ENCODE results near the gene KLRF1.
"Not testable (repeated sequence)": the region's sequence is repeated elsewhere in the genome, so short reads cannot be mapped to it uniquely, and the experiment has no call there.

Gene KLRF1

DNA sequence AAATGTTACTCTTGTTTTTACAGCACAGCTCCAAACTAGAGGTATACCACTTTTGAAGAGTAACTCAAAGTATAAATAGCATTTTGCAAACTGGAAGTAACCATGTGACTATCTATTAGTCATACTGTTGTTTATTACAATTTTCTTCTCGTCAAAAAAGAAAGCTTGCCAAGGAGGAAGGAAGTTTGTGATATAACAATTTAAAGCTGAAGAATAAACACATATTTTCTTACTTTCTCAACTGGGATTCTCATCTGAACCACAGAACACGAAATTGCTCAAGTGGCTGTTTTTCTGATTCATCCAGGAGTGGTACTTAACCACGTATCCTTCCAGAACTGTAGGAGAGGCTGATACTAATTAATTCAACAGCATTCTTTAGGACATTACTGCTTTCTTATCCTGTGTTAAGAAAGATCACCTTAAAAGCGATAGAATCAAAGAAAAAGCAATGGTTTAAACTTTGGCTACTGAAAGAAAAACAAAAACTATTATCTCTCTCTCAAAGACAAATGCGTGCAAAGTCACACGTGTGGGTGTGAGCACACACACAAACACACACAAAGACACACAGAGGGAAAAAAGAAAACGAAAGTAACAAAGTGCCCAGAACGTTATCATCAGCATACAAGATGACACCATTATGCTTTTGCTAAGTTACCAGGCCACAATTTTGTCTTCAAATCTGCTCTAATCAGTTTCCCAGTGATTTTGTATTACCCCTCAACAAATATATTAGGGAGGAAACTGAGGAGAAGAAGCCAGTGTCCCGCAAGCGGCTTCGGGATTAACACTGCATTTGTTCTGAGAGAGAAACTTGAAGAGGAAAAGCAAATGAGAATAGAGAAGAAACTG, 42.3 kb downstream of the KLRF1 start, which contains the start of gene CLEC2B:
Gene CLEC2B (minus strand): TSS at position 48 of the 855 bp plus-strand sequence.
- DNase-seq (ENCODE audit: low read depth in 2 of 2, low spot score in 1 of 2), result peak in 1 of 2 donors; percentile 10

DNA sequence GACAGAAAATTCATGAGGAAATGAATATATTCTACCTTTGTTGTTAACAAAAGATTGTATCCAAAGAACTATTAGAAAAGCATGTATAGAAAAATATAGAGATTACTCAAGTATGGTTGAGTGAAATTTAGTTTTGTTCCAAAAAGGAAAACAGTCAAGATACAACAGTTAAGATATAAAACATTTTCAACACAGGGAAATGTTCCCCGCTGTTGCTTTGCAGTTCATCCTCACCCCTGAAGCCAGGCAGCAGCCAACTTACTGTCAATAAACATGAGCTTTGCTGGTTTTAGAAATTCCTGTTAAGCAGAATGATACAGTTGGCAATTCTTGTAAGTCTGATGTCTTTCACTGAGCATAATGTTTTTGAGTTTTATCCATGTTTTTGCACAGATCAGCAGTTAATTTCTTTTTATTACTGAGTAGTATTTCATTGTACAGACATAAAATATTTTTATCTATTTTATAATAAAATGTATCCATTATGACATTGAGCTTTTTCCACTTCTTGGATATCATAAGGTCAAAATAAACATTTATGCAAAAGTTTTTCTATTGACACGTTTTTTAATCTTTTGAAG, 43.1 kb downstream of the KLRF1 start:
- no peak for DNase-seq (ENCODE audit: low read depth in 2 of 2, low spot score in 1 of 2)

DNA sequence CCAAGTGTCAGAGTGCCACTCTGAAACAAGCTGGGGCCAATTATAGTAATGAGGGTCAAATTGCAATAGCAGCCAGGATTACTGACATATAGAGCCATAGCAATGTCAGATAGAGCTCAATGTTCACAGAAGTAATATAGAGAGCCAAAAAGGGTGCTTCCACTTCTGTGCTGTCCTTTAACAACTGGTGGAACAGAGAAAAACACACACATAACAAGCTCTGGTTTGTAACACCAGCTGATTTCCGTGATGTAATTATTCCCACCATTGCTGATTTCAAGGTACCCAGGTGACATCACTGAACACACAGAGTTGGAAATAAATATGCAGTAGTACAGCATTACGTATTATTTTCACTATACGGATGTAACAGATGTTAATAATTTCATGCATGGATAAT, 44.9 kb downstream of the KLRF1 start:
- DNase-seq (ENCODE audit: low read depth in 2 of 2, low spot score in 1 of 2), result no peak

DNA sequence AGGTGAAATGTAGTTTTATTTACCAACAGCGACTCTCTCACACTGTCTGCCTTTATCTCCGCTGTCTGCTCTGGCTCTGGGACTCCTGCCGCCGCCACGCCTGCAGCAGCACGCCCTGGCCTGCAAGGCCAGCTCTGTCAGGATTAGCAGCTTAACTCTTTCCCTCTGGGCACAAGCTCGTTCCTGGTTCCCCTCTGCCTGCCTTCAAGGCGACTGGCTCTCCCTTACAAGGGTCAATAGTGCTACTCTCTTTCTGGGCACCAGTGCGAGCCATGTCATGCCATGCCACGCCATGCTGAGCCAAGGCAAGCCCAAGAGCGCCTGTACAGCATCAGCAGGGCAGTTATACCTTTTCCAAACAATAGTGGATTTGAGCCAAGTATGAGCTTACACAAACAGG, 45.5 kb downstream of the KLRF1 start:
- DNase-seq (ENCODE audit: low read depth in 2 of 2, low spot score in 1 of 2), result no peak

DNA sequence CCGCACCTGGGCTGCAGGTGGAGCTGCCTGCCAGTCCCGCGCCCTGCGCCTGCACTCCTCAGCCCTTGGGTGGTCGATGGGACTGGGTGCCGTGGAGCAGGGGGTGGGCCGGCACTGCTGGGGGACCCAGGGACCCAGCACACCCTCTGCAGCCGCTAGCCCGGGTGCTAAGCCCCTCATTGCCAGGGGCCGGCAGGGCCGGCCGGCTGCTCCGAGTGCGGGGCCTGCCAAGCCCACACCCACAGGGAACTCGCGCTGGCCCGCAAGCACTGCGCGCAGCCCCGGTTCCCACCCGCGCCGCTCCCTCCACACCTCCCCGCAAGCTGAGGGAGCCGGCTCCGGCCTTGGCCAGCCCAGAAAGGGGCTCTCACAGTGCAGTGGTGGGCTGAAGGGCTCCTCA, 48.8 kb downstream of the KLRF1 start:
- not testable (repeated sequence) for DNase-seq (ENCODE audit: low read depth in 2 of 2, low spot score in 1 of 2)

DNA sequence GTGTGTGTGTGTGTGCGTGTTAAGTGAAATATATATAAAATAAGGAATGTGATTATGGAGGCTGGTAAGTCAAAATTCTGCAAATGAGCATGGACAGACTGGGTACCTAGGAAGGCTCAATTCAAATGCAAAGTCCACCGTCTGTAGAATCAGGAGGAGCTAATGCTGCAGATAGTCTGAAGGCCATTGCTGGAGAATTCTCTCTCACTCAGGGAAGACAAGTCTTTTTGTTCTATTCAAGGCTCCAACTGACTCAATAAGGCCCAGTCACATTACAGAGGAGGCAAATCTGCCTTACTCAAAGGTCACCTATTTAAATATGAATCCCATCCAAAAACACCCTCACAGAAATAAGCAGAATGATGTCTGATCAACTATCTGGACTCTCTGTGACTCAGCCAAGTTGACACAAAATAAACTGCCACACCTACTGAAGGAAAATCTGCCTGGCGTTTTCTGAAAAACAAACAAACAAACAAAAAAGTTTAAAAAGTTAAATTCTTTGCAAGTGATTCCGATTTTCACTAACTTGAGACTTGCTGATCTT, 53.3 kb downstream of the KLRF1 start:
- DNase-seq (ENCODE audit: low read depth in 2 of 2, low spot score in 1 of 2), result no peak

DNA sequence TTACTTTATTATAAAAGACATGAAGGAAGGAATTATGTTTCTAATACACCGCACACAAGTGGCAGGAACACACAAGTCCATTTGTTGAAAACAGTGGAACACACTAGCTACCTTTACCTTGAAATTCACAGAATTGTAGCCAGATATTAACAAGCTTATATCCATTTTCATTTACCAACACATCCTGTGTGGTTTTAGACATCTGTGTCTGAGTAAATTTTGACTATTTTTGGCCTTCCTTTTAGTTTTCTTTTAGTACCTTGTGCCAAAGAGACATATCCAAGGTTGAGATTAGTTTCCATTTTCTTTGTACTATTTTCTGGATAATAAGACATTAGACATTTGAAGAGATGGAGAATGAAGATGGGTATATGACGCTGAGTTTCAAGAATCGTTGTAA, 54.0 kb downstream of the KLRF1 start, which contains the start of gene KLRF2:
Gene KLRF2 (plus strand): TSS at position 244 of the 400 bp plus-strand sequence. CDS start 107 bp downstream, at position 351.
- DNase-seq (ENCODE audit: low read depth in 2 of 2, low spot score in 1 of 2), result no peak

DNA sequence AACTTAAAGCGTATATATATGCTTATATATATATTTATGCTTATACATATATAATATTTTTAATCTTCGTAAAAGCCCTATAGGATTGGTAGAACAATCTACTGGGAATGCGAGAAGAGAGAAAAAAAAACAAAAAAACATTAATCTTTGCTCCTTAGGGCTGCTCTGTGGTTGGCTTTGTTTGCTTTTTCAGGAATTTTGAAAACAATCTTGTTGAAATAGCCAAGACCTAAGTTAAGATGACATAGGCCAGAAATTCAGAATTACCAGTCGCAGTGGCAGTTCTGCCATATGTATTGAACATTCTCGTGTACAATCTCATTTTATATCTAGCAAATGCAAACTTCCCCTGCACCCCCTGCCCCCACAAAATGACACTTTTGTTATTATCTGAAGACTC, 54.7 kb downstream of the KLRF1 start:
- no peak for DNase-seq (ENCODE audit: low read depth in 2 of 2, low spot score in 1 of 2)

DNA sequence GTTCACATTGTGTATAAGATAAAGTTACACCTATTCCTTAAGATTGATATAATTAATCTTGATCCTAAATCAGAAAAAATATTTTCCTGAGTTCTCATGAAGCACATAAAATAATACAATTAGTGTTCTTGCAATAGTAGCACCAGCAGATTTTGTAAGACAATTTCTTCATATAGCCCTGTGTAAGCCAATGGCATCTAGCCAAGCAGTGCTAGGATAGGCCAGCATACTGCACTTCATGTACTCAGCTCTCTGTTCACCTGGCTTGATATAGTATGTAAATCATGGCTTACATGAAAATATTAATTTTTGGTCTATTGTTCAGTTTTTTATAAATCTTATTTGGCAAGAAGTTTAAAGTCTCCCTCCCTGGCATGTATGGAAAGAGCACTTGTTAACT, 55.9 kb downstream of the KLRF1 start:
- no peak for DNase-seq (ENCODE audit: low read depth in 2 of 2, low spot score in 1 of 2)

DNA sequence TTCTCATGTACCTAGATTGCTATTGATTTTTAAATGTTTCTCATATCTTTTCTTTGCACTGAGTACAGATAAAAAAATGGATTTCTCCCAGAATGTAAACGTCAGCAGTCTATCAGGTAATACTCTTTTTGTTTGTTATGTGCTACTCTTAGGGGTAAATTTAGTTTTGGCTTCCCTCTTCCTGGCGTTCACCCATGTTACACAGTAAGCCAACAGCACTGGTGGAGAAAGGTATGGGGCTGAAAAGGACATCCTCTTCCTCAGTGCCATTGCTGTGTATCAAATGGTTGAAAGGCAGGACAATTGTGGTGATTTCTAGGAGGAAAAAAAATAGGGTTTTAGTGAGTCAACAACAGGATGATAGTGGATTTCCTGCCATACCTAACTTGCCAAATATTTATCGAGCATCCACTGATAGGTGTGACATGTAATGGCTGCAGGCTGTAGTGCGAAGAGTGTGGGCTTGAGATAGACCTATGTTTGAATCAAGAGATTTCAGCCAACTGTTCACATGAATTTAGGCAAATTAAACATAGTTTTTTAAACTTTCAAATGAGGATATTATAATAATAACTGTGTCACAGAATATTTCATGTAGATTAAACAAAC, 61.5 kb downstream of the KLRF1 start:
- no peak for DNase-seq (ENCODE audit: low read depth in 2 of 2, low spot score in 1 of 2)
